ENCODE measurements around the gene NTNG2.

Gene NTNG2

GRCh38 chr9:132124800-132125199, 37.1 kb upstream of the NTNG2 start:
- Mint-ChIP-seq H3K27me3 (ENCODE audit: low read depth) (peaks cover 94% of the 10 kb centered on the region), H3K27ac (no peak overlapping the region), H3K4me3 (no peak overlapping the region), H3K4me1 (no peaks in the 10 kb centered on the region), H3K9me3 (no peaks in the 10 kb centered on the region), H3K36me3 (ENCODE audit: low read depth) (no peaks in the 10 kb centered on the region)
- TF ChIP-seq CTCF (IDR thresholded peaks at IDR 0.05; ENCODE audit: unreplicated experiment in 3 of 3) = no peak

- Mint-ChIP-seq H3K4me3 (no peak overlapping the region), H3K9me3 (no peaks in the 10 kb centered on the region), H3K36me3 (ENCODE audit: low read depth) (no peaks in the 10 kb centered on the region), H3K27me3 (ENCODE audit: low read depth) (peaks cover 97% of the 10 kb centered on the region), H3K27ac (no peak overlapping the region), H3K4me1 (no peaks in the 10 kb centered on the region)
- no peak for TF ChIP-seq CTCF (IDR thresholded peaks at IDR 0.05; ENCODE audit: unreplicated experiment in 3 of 3)
These were observed 36.5 kb upstream of the NTNG2 start for GRCh38 chr9:132125361-132125760.

GRCh38 chr9:132125944-132126679, 35.7 kb upstream of the NTNG2 start:
- no peak for TF ChIP-seq CTCF (IDR thresholded peaks at IDR 0.05; ENCODE audit: unreplicated experiment in 3 of 3)

GRCh38 chr9:132126680-132127236, 35.1 kb upstream of the NTNG2 start:
- H3K9me3 Mint-ChIP-seq = no peaks in the 10 kb centered on the region
- H3K27ac Mint-ChIP-seq = no peak overlapping the region
- no peaks in the 10 kb centered on the region for H3K36me3 Mint-ChIP-seq (ENCODE audit: low read depth)
- no peaks in the 10 kb centered on the region for H3K4me1 Mint-ChIP-seq
- no peak for TF ChIP-seq CTCF (IDR thresholded peaks at IDR 0.05; ENCODE audit: unreplicated experiment in 3 of 3)
- peaks cover 95% of the 10 kb centered on the region for H3K27me3 Mint-ChIP-seq (ENCODE audit: low read depth)
- H3K4me3 Mint-ChIP-seq = no peak overlapping the region

More at GRCh38 chr9:132125944-132126679, 35.7 kb upstream of the NTNG2 start:
- no peaks in the 10 kb centered on the region for H3K9me3 Mint-ChIP-seq
- no peak overlapping the region for H3K4me3 Mint-ChIP-seq
- no peaks in the 10 kb centered on the region for H3K36me3 Mint-ChIP-seq (ENCODE audit: low read depth)
- H3K27ac Mint-ChIP-seq = no peak overlapping the region
- no peaks in the 10 kb centered on the region for H3K4me1 Mint-ChIP-seq
- peaks cover 95% of the 10 kb centered on the region for H3K27me3 Mint-ChIP-seq (ENCODE audit: low read depth)

GRCh38 chr9:132127888-132128534, 33.8 kb upstream of the NTNG2 start:
- no peak overlapping the region for H3K27ac Mint-ChIP-seq
- H3K36me3 Mint-ChIP-seq (ENCODE audit: low read depth) = no peaks in the 10 kb centered on the region
- no peak overlapping the region for H3K4me3 Mint-ChIP-seq
- no peaks in the 10 kb centered on the region for H3K4me1 Mint-ChIP-seq
- no peak for TF ChIP-seq CTCF (IDR thresholded peaks at IDR 0.05; ENCODE audit: unreplicated experiment in 3 of 3)
- no peaks in the 10 kb centered on the region for H3K9me3 Mint-ChIP-seq
- H3K27me3 Mint-ChIP-seq (ENCODE audit: low read depth) = peaks cover 92% of the 10 kb centered on the region

Measured in nephron (organoid).